GM23338 (cell line): ENCODE measurements around the gene RAP1GAP2.

Experiments used
- CREB1 ChIP-seq: fragments of 250-450 bp; sonication (Bioruptor Pico); IDR thresholded peaks from 2 replicates; pipeline ENCODE4 v1.5.0; 2020; ENCODE audit warnings: low read depth, mild to moderate bottlenecking, moderate library complexity
- CTCF ChIP-seq, 2 experiments: fragments of 200-600 bp in 1 of 2; sonication (generic) in 1 of 2; conservative IDR thresholded peaks; 2 replicates each; pipeline versions ENCODE4 v1.5.1 to v1.6.1; 2016 to 2017; ENCODE audit warnings: antibody characterized with exemption in 2 of 2, low read depth in 2 of 2, mild to moderate bottlenecking in 2 of 2, moderate library complexity in 1 of 2
- EZH2 ChIP-seq: fragments of 200-600 bp; sonication (generic); IDR thresholded peaks from one replicate; pipeline ENCODE4 v1.8.0; 2017; ENCODE audit warnings: antibody characterized with exemption, mild to moderate bottlenecking, low read depth; ENCODE audit not compliant: unreplicated experiment

GRCh38 chr17:2783310-2784030 lies 12.8 kb upstream of the RAP1GAP2 start:
- TF ChIP-seq EZH2 = no peak
- no peak for TF ChIP-seq CTCF (conservative IDR thresholded peaks at IDR 0.05; ENCODE audit: low read depth in 2 of 2)
- TF ChIP-seq CREB1 (CRISPR knock-in tag) = no peak
